A549 (cell line): ENCODE measurements around the gene TBC1D25. TPM values are rescaled to one million over a fixed set of nuclear protein-coding genes. Genes with fewer than 3 reads are reported as not detected.

Experiments used
- ATAC-seq, 2 experiments: fragments of 200-7000 bp in 1 of 2; fragments of >200 bp in 1 of 2; cut with Nextera tagmentation in 1 of 2; cut with Tn5 transposase in 1 of 2; 3 replicates each; pipeline versions ENCODE4 v1.8.0 to v1.9.1; 2018 to 2020; ENCODE audit warnings: mild to moderate bottlenecking in 1 of 2, moderate library complexity in 1 of 2
- CTCF ChIA-PET: fragments of 300-600 bp; sonication (Branson Sonifier 250); formaldehyde crosslinking; extraction: SDS; loops from one replicate; lab custom pipeline; 2021; ENCODE audit warnings: antibody characterized with exemption, inconsistent platforms; lab: Yijun Ruan, JAX
- POLR2A ChIA-PET: fragments of 350-600 bp; formaldehyde crosslinking; extraction: SDS; loops from one replicate; lab custom pipeline; 2021; ENCODE audit warnings: antibody characterized with exemption, inconsistent platforms; lab: Yijun Ruan, JAX
- DNase-seq, 2 experiments: peaks; one replicate each; pipeline versions ENCODE4 v3.0.0 to v3.0.0-alpha.2; 2011 to 2016; ENCODE audit warnings: low read depth in 1 of 2, low spot score in 1 of 2
- FAIRE-seq: peaks from 2 replicates; lab custom pipeline; 2011; peaks lifted over from hg19 to GRCh38; lab: Jason Lieb, UNC
- H3K27ac ChIP-seq, 2 experiments: fragments of >200 bp; sonication (Bioruptor Twin); formaldehyde crosslinking; 3 replicates each; pipeline ENCODE4 v1.5.1; 2016 to 2017
- H3K4me1 ChIP-seq: fragments of >200 bp; sonication (Bioruptor Twin); formaldehyde crosslinking; 3 replicates; pipeline ENCODE4 v1.6.1; 2016
- H3K4me2 ChIP-seq: fragments of >200 bp; sonication (Bioruptor Twin); formaldehyde crosslinking; 3 replicates; pipeline ENCODE4 v1.6.1; 2016
- H3K4me3 ChIP-seq: fragments of >200 bp; sonication (Bioruptor Twin); formaldehyde crosslinking; 3 replicates; pipeline ENCODE4 v1.5.1; 2016
- H3K9me3 ChIP-seq: fragments of >200 bp; sonication (Bioruptor Twin); formaldehyde crosslinking; 3 replicates; pipeline ENCODE4 v1.6.1; 2016
- CHD2 ChIP-seq: fragments of 150-350 bp; IDR thresholded peaks from 2 replicates; pipeline ENCODE4 v1.6.1; 2014; ENCODE audit warnings: low read length; ENCODE audit not compliant: partially characterized antibody
- ELK1 ChIP-seq: fragments of 150-350 bp; IDR thresholded peaks from 2 replicates; pipeline ENCODE4 v1.6.1; 2014; ENCODE audit warnings: low read depth, mild to moderate bottlenecking, low read length
- FOSB ChIP-seq: fragments of 250-450 bp; sonication (Bioruptor Pico); IDR thresholded peaks from 2 replicates; pipeline ENCODE4 v1.5.0; 2020; ENCODE audit warnings: mild to moderate bottlenecking, moderate library complexity
- FOXS1 ChIP-seq: fragments of 250-450 bp; sonication (Bioruptor Pico); IDR thresholded peaks from 2 replicates; pipeline ENCODE4 v1.5.0; 2020; ENCODE audit warnings: mild to moderate bottlenecking, moderate library complexity
- GATA3 ChIP-seq: IDR thresholded peaks from 2 replicates; pipeline ENCODE4 v1.6.1; 2012; ENCODE audit warnings: borderline replicate concordance
- HDAC2 ChIP-seq: fragments of 200-600 bp; sonication (generic); IDR thresholded peaks from 2 replicates; pipeline ENCODE4 v1.6.1; 2016
- HES2 ChIP-seq: fragments of >200 bp; sonication (Bioruptor Twin); formaldehyde crosslinking; IDR thresholded peaks from 2 replicates; pipeline ENCODE4 v1.6.1; 2016
- HEYL ChIP-seq: fragments of 250-450 bp; sonication (Bioruptor Pico); IDR thresholded peaks from 2 replicates; pipeline ENCODE4 v1.8.0; 2021; ENCODE audit warnings: mild to moderate bottlenecking, moderate library complexity
- HOXB5 ChIP-seq: fragments of 250-450 bp; sonication (Bioruptor Pico); IDR thresholded peaks from 2 replicates; pipeline ENCODE4 v1.5.0; 2020; ENCODE audit warnings: mild to moderate bottlenecking, moderate library complexity
- KDM1A ChIP-seq: fragments of 200-600 bp; sonication (generic); IDR thresholded peaks from 2 replicates; pipeline ENCODE4 v1.6.1; 2016; ENCODE audit warnings: low read depth, mild to moderate bottlenecking
- MAFK ChIP-seq: fragments of 450-650 bp; IDR thresholded peaks from 2 replicates; pipeline ENCODE4 v1.6.1; 2014; ENCODE audit not compliant: partially characterized antibody
- MYC ChIP-seq: IDR thresholded peaks from 2 replicates; pipeline ENCODE4 v1.6.1; 2012; ENCODE audit warnings: mild to moderate bottlenecking, inconsistent platforms, low read length, improper control_type of control experiment, borderline replicate concordance
- NPAS2 ChIP-seq: fragments of 250-450 bp; sonication (Bioruptor Pico); IDR thresholded peaks from 2 replicates; pipeline ENCODE4 v1.8.0; 2022; ENCODE audit warnings: mild to moderate bottlenecking, moderate library complexity, borderline replicate concordance
- POLR2AphosphoS2 ChIP-seq: conservative IDR thresholded peaks from 2 replicates; pipeline ENCODE4 v1.6.1; 2012; ENCODE audit warnings: low read length, improper control_type of control experiment, inconsistent platforms
- SMC3 ChIP-seq: fragments of >200 bp; sonication (Bioruptor Twin); formaldehyde crosslinking; IDR thresholded peaks from 3 replicates; pipeline ENCODE4 v1.6.1; 2018; ENCODE audit warnings: inconsistent platforms
- USF2 ChIP-seq: fragments of 450-650 bp; IDR thresholded peaks from 2 replicates; pipeline ENCODE4 v1.6.1; 2014; ENCODE audit warnings: antibody characterized with exemption
- ZNF302 ChIP-seq: fragments of 250-450 bp; sonication (Bioruptor Pico); IDR thresholded peaks from 2 replicates; pipeline ENCODE4 v1.9.0; 2021; ENCODE audit warnings: inconsistent platforms, mild to moderate bottlenecking, moderate library complexity
- WGBS: methylation state at CpG from one replicate; pipeline ENCODE4 v1.1.6; 2017; ENCODE audit errors: missing lambda C conversion rate; 5-methylcytosine and 5-hydroxymethylcytosine counted together
- polyA plus RNA-seq, 4 experiments: library from polyadenylated mRNA; depleted of rRNA in 3 of 4; stranded (reverse); fragments of >200 nt; fragmentation: RNase III in 1 of 4; extraction: RNeasy Plus Mini Kit Qiagen cat#74134 plus additional on column Dnase treatment in 1 of 4; gene quantifications; 2 replicates in 3 of 4; 3 replicates in 1 of 4; pipeline ENCODE4 v1.2.3, GENCODE V29; 2011 to 2017
- TF ChIP-seq, protein P1 (sequence below): fragments of >200 bp; sonication (Bioruptor Twin); formaldehyde crosslinking; IDR thresholded peaks from 3 replicates; pipeline ENCODE4 v1.6.1; 2016
- TF ChIP-seq, protein P2 (sequence below): fragments of 250-450 bp; sonication (Bioruptor Pico); IDR thresholded peaks from 2 replicates; pipeline ENCODE4 v1.5.0; 2021; ENCODE audit warnings: mild to moderate bottlenecking, moderate library complexity, borderline replicate concordance
- TF ChIP-seq, protein P3 (sequence below): fragments of 200-600 bp; sonication (generic); IDR thresholded peaks from 2 replicates; pipeline ENCODE4 v1.6.1; 2016; ENCODE audit warnings: antibody characterized with exemption, mild to moderate bottlenecking, moderate library complexity
- TF ChIP-seq, protein P4 (sequence below): IDR thresholded peaks from 2 replicates; pipeline ENCODE4 v1.6.1; 2012; ENCODE audit warnings: low read depth, borderline replicate concordance

Gene TBC1D25
- polyA plus RNA-seq, 2 of the 4 experiments (the other 2 are of a cell fraction) = 8.6 to 13.0 TPM

DNA sequence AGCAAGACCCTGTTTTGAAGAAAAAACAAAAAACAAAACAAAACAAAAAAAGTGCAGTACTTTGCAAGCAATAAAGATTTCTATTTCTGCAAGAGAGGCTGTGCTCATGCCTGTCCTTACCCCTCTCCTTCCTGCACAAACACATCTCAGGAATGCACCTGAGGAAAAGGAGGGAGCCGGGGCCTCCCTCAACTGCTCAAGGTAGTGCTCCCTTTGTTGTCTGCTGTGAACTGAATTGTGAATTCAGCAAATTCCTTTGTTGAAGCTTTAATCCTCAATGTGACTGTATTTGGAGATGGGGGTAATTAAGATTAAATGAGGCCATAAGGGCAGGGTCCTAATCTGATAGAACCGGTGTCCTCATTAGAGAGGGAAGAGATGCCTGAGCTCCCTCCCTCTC, 49.6 kb upstream of the TBC1D25 start:
- no peak for DNase-seq
- CTCF ChIA-PET = interaction anchor here (0.5 to 1.6 kb wide), 2 partner anchors 16 to 1258 kb away, joined by 3 to 4 read pairs; no protein-coding TSS in a partner anchor
- H3K9me3 ChIP-seq = no peaks in the 10 kb centered on the region
- POLR2A ChIA-PET = no interaction called here
- 97% methylated on average over 2 of the region's 2 CpGs for WGBS
- TF ChIP-seq, protein P1, sequence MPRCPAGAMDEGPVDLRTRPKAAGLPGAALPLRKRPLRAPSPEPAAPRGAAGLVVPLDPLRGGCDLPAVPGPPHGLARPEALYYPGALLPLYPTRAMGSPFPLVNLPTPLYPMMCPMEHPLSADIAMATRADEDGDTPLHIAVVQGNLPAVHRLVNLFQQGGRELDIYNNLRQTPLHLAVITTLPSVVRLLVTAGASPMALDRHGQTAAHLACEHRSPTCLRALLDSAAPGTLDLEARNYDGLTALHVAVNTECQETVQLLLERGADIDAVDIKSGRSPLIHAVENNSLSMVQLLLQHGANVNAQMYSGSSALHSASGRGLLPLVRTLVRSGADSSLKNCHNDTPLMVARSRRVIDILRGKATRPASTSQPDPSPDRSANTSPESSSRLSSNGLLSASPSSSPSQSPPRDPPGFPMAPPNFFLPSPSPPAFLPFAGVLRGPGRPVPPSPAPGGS = no peak
- TF ChIP-seq ELK1 = no peak
- TF ChIP-seq, protein P2, sequence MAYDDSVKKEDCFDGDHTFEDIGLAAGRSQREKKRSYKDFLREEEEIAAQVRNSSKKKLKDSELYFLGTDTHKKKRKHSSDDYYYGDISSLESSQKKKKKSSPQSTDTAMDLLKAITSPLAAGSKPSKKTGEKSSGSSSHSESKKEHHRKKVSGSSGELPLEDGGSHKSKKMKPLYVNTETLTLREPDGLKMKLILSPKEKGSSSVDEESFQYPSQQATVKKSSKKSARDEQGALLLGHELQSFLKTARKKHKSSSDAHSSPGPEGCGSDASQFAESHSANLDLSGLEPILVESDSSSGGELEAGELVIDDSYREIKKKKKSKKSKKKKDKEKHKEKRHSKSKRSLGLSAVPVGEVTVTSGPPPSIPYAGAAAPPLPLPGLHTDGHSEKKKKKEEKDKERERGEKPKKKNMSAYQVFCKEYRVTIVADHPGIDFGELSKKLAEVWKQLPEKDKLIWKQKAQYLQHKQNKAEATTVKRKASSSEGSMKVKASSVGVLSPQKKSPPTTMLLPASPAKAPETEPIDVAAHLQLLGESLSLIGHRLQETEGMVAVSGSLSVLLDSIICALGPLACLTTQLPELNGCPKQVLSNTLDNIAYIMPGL (CRISPR knock-in tag) = no peak
- no peak for TF ChIP-seq ZNF302 (CRISPR knock-in tag)
- TF ChIP-seq SMC3 = no peak
- no peak for TF ChIP-seq HES2
- TF ChIP-seq CHD2 = no peak
- TF ChIP-seq, protein P3, sequence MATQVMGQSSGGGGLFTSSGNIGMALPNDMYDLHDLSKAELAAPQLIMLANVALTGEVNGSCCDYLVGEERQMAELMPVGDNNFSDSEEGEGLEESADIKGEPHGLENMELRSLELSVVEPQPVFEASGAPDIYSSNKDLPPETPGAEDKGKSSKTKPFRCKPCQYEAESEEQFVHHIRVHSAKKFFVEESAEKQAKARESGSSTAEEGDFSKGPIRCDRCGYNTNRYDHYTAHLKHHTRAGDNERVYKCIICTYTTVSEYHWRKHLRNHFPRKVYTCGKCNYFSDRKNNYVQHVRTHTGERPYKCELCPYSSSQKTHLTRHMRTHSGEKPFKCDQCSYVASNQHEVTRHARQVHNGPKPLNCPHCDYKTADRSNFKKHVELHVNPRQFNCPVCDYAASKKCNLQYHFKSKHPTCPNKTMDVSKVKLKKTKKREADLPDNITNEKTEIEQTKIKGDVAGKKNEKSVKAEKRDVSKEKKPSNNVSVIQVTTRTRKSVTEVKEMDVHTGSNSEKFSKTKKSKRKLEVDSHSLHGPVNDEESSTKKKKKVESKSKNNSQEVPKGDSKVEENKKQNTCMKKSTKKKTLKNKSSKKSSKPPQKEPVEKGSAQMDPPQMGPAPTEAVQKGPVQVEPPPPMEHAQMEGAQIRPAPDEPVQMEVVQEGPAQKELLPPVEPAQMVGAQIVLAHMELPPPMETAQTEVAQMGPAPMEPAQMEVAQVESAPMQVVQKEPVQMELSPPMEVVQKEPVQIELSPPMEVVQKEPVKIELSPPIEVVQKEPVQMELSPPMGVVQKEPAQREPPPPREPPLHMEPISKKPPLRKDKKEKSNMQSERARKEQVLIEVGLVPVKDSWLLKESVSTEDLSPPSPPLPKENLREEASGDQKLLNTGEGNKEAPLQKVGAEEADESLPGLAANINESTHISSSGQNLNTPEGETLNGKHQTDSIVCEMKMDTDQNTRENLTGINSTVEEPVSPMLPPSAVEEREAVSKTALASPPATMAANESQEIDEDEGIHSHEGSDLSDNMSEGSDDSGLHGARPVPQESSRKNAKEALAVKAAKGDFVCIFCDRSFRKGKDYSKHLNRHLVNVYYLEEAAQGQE = no peak
- no peak for TF ChIP-seq HDAC2
- TF ChIP-seq HOXB5 (CRISPR knock-in tag) = no peak
- TF ChIP-seq FOSB (CRISPR knock-in tag) = no peak
- TF ChIP-seq GATA3 = no peak
- TF ChIP-seq MYC = no peak
- H3K4me2 ChIP-seq = no peak overlapping the region
- no peak overlapping the region for H3K27ac ChIP-seq
- no peak for ATAC-seq
- no peak overlapping the region for H3K4me3 ChIP-seq
- H3K4me1 ChIP-seq = peaks cover 11% of the 10 kb centered on the region; the same call in 2 of the 3 replicates
- no peak for FAIRE-seq

DNA sequence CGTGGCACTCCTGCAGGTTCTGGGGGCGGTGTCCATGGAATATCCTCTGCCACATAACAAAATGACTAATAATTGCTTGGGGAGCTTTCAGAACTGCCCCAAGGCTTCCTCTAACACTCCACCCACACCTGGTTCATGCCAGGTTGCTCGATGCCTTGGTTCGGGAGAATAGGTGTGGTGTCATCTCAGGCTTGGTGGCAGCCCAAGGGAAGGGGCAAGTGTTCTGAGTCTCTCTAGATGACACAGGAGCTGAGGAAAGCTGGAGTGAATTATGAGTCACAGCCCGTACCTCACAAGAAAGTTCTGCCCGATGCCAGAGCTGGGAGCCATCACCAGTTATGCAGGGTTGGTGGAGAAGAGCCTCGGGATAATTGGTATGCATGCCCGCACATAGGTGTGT, 48.9 kb upstream of the TBC1D25 start:
- Histone ChIP-seq H3K9me3 (no peaks in the 10 kb centered on the region), H3K27ac (no peak overlapping the region), H3K4me3 (no peak overlapping the region), H3K4me1 (peaks cover 11% of the 10 kb centered on the region; the same call in 2 of the 3 replicates), H3K4me2 (no peak overlapping the region)
- DNase-seq (no peak), ATAC-seq (0 out of 6 replicates have a peak, but pooled peaks of 1 of the 2 experiments have one; percentile 17), FAIRE-seq (no peak)
- TF ChIP-seq GATA3 (no peak), USF2 (no peak), MAFK (no peak), POLR2AphosphoS2 (no peak), FOXS1 (CRISPR knock-in tag) (no peak), HEYL (CRISPR knock-in tag) (no peak), CHD2 (no peak), HDAC2 (no peak), KDM1A (no peak), NPAS2 (CRISPR knock-in tag) (no peak)
- TF ChIP-seq, protein P4, sequence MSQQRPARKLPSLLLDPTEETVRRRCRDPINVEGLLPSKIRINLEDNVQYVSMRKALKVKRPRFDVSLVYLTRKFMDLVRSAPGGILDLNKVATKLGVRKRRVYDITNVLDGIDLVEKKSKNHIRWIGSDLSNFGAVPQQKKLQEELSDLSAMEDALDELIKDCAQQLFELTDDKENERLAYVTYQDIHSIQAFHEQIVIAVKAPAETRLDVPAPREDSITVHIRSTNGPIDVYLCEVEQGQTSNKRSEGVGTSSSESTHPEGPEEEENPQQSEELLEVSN = no peak
- POLR2A ChIA-PET = no interaction called here
- WGBS = 44% methylated on average over 6 of the region's 8 CpGs
- CTCF ChIA-PET = interaction anchor here (0.5 to 1.6 kb wide), 2 partner anchors 16 to 1259 kb away, joined by 3 to 4 read pairs; no protein-coding TSS in a partner anchor
